Measurements from ENCODE around the gene PLCL1.

The PLCL1 gene

DNA sequence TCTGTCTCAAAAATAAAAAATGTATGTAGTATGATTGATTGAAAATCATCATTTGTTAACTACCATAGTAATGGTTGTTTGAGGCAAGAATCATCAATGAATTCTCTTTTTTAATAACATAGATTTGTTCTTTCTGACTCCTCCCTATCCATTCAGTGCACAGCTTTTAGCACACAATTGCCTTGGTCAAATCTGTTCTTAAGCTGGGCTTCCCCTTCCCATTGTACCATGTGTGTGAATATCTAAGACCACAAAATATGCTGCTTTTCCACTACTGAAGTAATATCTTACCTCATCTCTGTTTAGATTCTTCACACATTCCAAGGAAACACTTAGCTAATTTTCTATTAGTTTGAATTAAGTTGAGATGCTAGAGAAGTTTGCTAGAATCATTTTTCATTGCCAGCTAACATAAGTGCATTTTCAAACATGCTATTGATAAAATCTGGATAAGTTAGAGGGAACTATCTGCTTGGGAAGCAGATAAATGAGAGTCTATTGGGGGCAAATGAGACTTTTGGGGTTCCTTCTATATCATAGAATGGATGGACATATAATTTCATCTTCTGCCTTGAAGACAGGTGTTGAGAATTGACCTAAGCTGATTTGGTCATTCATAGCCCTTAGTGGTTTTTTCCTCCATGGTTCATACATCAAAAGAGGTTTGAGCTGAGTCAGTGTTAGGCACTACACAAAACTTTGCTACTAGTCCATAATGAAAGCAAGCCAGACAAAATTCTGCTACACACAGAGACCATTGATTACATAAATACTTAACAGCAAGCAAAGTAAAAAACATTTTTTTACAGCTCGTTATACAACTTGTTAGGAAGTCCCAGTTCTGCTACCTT is 231.9 kb downstream of the PLCL1 start:
- Mint-ChIP-seq H3K4me3 (no peak overlapping the region), H3K36me3 (ENCODE audit: low read depth) (no peaks in the 10 kb centered on the region), H3K4me1 (ENCODE audit: low read depth) (no peaks in the 10 kb centered on the region), H3K27me3 (no peaks in the 10 kb centered on the region), H3K27ac (no peak overlapping the region), H3K9me3 (no peaks in the 10 kb centered on the region)
- intact Hi-C loops (cut with micrococcal nuclease) = no loop called here

DNA sequence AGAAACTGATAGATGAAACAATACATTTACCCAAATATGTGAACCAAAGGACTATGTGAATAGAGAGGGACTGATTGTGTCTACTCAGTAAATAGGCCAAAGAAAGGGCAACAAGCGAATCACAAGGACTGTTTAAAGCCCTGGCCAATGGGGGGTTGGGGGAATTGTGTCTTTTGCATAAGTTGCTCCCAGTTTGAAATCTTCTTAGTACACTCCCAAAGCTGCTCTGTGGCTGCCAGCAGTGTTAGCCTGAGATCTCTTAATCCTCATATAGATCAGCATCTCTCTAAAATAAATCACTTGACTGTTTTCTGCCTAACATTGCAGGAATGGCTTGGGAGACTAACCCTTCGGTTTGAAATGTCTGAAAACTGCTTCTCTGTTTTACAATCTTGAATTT is 236.4 kb downstream of the PLCL1 start:
- Mint-ChIP-seq H3K9me3 (no peaks in the 10 kb centered on the region), H3K27me3 (peaks cover 3% of the 10 kb centered on the region), H3K4me1 (ENCODE audit: low read depth) (no peaks in the 10 kb centered on the region), H3K27ac (no peak overlapping the region), H3K4me3 (no peak overlapping the region), H3K36me3 (ENCODE audit: low read depth) (no peaks in the 10 kb centered on the region)
- intact Hi-C loops (cut with micrococcal nuclease) = no loop called here

- H3K4me1 Mint-ChIP-seq (ENCODE audit: low read depth) = no peaks in the 10 kb centered on the region
- no peak overlapping the region for H3K27ac Mint-ChIP-seq
- H3K9me3 Mint-ChIP-seq = no peaks in the 10 kb centered on the region
- no peak overlapping the region for H3K4me3 Mint-ChIP-seq
- intact Hi-C loops (cut with micrococcal nuclease) = no loop called here
- H3K36me3 Mint-ChIP-seq (ENCODE audit: low read depth) = no peaks in the 10 kb centered on the region
- peaks cover 3% of the 10 kb centered on the region for H3K27me3 Mint-ChIP-seq
These were observed 237.8 kb downstream of the PLCL1 start for GRCh38 chr2:198042189-198042588.

- H3K27me3 Mint-ChIP-seq = peaks cover 3% of the 10 kb centered on the region
- no peaks in the 10 kb centered on the region for H3K4me1 Mint-ChIP-seq (ENCODE audit: low read depth)
- H3K9me3 Mint-ChIP-seq = no peaks in the 10 kb centered on the region
- intact Hi-C loops (cut with micrococcal nuclease) = no loop called here
- no peak overlapping the region for H3K4me3 Mint-ChIP-seq
- H3K36me3 Mint-ChIP-seq (ENCODE audit: low read depth) = no peaks in the 10 kb centered on the region
- no peak overlapping the region for H3K27ac Mint-ChIP-seq
These were observed 240.4 kb downstream of the PLCL1 start for GRCh38 chr2:198044777-198045176.

GRCh38 chr2:198045227-198045626 is 240.8 kb downstream of the PLCL1 start:
- H3K27ac Mint-ChIP-seq = no peak overlapping the region
- intact Hi-C loops (cut with micrococcal nuclease) = no loop called here
- no peak overlapping the region for H3K4me3 Mint-ChIP-seq
- no peaks in the 10 kb centered on the region for H3K36me3 Mint-ChIP-seq (ENCODE audit: low read depth)
- H3K27me3 Mint-ChIP-seq = peaks cover 3% of the 10 kb centered on the region
- no peaks in the 10 kb centered on the region for H3K4me1 Mint-ChIP-seq (ENCODE audit: low read depth)
- H3K9me3 Mint-ChIP-seq = no peaks in the 10 kb centered on the region

- no peaks in the 10 kb centered on the region for H3K36me3 Mint-ChIP-seq (ENCODE audit: low read depth)
- peaks cover 7% of the 10 kb centered on the region for H3K4me1 Mint-ChIP-seq (ENCODE audit: low read depth)
These were observed 248.3 kb downstream of the PLCL1 start for GRCh38 chr2:198052741-198053140.

DNA sequence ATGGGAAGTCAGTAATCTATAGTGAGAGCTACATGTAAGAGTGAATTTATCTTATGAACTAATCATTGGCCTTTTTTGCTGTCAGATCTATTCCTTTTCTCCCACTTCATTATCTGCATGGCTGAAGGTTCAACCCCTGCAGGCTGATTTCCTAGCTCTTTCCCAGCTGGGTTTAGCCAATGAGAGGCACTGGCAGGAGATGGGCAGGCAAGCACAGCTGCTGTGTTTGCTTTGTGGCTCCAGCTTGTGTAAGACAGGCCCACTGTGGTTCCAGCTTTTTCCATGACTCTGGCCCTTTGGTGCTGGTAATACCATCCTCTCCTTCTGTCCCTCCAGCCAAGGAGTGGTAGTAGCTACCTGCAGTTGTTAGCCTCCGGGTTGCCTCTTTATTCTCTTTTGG is 248.8 kb downstream of the PLCL1 start:
- peaks cover 7% of the 10 kb centered on the region for H3K4me1 Mint-ChIP-seq (ENCODE audit: low read depth)
- intact Hi-C loops (cut with micrococcal nuclease) = loop anchor here (10.0 kb wide), 1 partner anchor 72 kb away; no protein-coding TSS in a partner anchor
- no peaks in the 10 kb centered on the region for H3K36me3 Mint-ChIP-seq (ENCODE audit: low read depth)
- no peaks in the 10 kb centered on the region for H3K9me3 Mint-ChIP-seq
- no peak overlapping the region for H3K4me3 Mint-ChIP-seq
- no peak overlapping the region for H3K27ac Mint-ChIP-seq
- no peaks in the 10 kb centered on the region for H3K27me3 Mint-ChIP-seq

More at GRCh38 chr2:198052741-198053140, 248.3 kb downstream of the PLCL1 start:
- Mint-ChIP-seq H3K9me3 (no peaks in the 10 kb centered on the region), H3K27me3 (no peaks in the 10 kb centered on the region), H3K4me3 (no peak overlapping the region), H3K27ac (no peak overlapping the region)
- intact Hi-C loops (cut with micrococcal nuclease) = loop anchor here (10.0 kb wide), 1 partner anchor 72 kb away; no protein-coding TSS in a partner anchor

GRCh38 chr2:198053776-198054175 is 249.4 kb downstream of the PLCL1 start:
- no peaks in the 10 kb centered on the region for H3K27me3 Mint-ChIP-seq
- peaks cover 7% of the 10 kb centered on the region for H3K4me1 Mint-ChIP-seq (ENCODE audit: low read depth)
- H3K4me3 Mint-ChIP-seq = no peak overlapping the region
- H3K36me3 Mint-ChIP-seq (ENCODE audit: low read depth) = no peaks in the 10 kb centered on the region
- intact Hi-C loops (cut with micrococcal nuclease) = loop anchor here (2.0 to 10.0 kb wide), 2 partner anchors 71 to 251 kb away; no protein-coding TSS in a partner anchor
- H3K27ac Mint-ChIP-seq = no peak overlapping the region
- H3K9me3 Mint-ChIP-seq = no peaks in the 10 kb centered on the region

- Mint-ChIP-seq H3K27me3 (no peaks in the 10 kb centered on the region), H3K36me3 (ENCODE audit: low read depth) (no peaks in the 10 kb centered on the region), H3K4me3 (no peak overlapping the region), H3K4me1 (ENCODE audit: low read depth) (peaks cover 7% of the 10 kb centered on the region), H3K9me3 (no peaks in the 10 kb centered on the region), H3K27ac (no peak overlapping the region)
- intact Hi-C loops (cut with micrococcal nuclease) = loop anchor here (2.0 to 10.0 kb wide), 2 partner anchors 71 to 251 kb away; no protein-coding TSS in a partner anchor
These were observed 249.9 kb downstream of the PLCL1 start for GRCh38 chr2:198054299-198054698.

GRCh38 chr2:198055716-198056115 is 251.3 kb downstream of the PLCL1 start:
- no peak overlapping the region for H3K27ac Mint-ChIP-seq
- H3K9me3 Mint-ChIP-seq = no peaks in the 10 kb centered on the region
- peaks cover 4% of the 10 kb centered on the region for H3K4me1 Mint-ChIP-seq (ENCODE audit: low read depth)
- intact Hi-C loops (cut with micrococcal nuclease) = loop anchor here (2.0 to 10.0 kb wide), 2 partner anchors 69 to 253 kb away; no protein-coding TSS in a partner anchor
- H3K27me3 Mint-ChIP-seq = no peaks in the 10 kb centered on the region
- no peaks in the 10 kb centered on the region for H3K36me3 Mint-ChIP-seq (ENCODE audit: low read depth)
- no peak overlapping the region for H3K4me3 Mint-ChIP-seq

DNA sequence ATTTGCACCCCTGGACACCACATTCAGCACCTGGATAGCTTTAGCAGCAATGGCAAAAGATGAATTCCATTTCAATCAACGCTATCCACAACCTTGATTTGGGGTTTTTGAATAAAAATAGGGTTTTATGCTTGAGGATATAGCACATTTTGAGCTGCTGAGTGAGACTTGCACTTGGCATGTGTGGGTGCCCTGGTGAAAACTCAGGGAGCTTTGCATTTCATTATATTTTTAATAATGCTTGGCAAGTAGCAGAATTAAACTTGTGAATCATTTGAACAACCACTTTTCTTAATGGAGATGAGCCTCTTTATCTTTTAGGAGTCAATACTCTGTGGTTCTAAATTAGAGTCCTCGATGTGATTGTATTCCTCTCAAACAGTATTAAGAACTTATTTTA is 252.4 kb downstream of the PLCL1 start:
- Mint-ChIP-seq H3K27me3 (no peaks in the 10 kb centered on the region), H3K4me3 (no peak overlapping the region), H3K27ac (no peak overlapping the region), H3K4me1 (ENCODE audit: low read depth) (no peaks in the 10 kb centered on the region), H3K36me3 (ENCODE audit: low read depth) (no peaks in the 10 kb centered on the region), H3K9me3 (no peaks in the 10 kb centered on the region)
- intact Hi-C loops (cut with micrococcal nuclease) = loop anchor here (10.0 kb wide), 1 partner anchor 68 kb away; no protein-coding TSS in a partner anchor

GRCh38 chr2:198059800-198060199 is 255.4 kb downstream of the PLCL1 start:
- H3K9me3 Mint-ChIP-seq = no peaks in the 10 kb centered on the region
- H3K27me3 Mint-ChIP-seq = no peaks in the 10 kb centered on the region
- intact Hi-C loops (cut with micrococcal nuclease) = loop anchor here (10.0 kb wide), 1 partner anchor 65 kb away; no protein-coding TSS in a partner anchor
- H3K27ac Mint-ChIP-seq = no peak overlapping the region
- no peaks in the 10 kb centered on the region for H3K4me1 Mint-ChIP-seq (ENCODE audit: low read depth)
- no peaks in the 10 kb centered on the region for H3K36me3 Mint-ChIP-seq (ENCODE audit: low read depth)
- no peak overlapping the region for H3K4me3 Mint-ChIP-seq

DNA sequence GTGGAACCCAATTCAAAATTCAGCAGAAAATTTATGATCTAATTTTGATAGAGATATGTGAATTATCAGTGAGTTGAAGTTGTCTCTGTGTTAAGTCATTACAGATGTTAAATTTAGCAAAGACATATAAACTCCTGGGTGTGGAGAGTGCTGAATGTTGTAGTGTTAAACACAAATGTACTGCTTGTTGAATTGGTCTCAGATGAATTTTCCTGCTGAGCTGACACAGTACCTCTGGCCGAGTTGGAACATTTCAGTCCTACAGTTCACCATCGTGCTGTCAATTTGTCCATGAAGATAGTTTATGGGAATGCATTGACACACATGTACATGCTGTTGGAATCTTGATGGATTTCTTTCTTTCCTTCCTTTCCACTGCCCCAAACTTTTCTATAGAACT is 255.9 kb downstream of the PLCL1 start:
- no peaks in the 10 kb centered on the region for H3K36me3 Mint-ChIP-seq (ENCODE audit: low read depth)
- no peaks in the 10 kb centered on the region for H3K27me3 Mint-ChIP-seq
- no peak overlapping the region for H3K4me3 Mint-ChIP-seq
- H3K9me3 Mint-ChIP-seq = no peaks in the 10 kb centered on the region
- H3K27ac Mint-ChIP-seq = no peak overlapping the region
- intact Hi-C loops (cut with micrococcal nuclease) = no loop called here
- no peaks in the 10 kb centered on the region for H3K4me1 Mint-ChIP-seq (ENCODE audit: low read depth)

DNA sequence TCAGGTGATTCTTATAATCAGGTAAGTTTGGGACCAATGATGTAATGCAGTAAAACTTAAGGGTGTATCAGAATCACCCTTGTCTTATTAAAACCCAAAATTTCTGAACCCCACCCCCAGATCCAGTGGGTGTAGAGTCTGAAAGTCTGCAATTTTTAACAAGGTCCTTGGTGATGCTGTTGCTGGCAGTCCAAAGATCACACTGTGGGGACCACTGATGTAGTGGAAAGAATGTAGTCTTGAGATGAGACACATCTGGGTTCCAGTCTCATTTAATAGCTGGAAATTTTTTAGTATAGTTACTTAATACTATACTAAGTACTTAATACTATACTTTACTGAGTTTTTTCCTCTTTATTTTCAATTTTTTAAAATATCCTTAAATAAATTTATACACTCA is 258.4 kb downstream of the PLCL1 start:
- intact Hi-C loops (cut with micrococcal nuclease) = no loop called here
- no peaks in the 10 kb centered on the region for H3K27me3 Mint-ChIP-seq
- no peaks in the 10 kb centered on the region for H3K9me3 Mint-ChIP-seq
- peaks cover 8% of the 10 kb centered on the region for H3K4me1 Mint-ChIP-seq (ENCODE audit: low read depth)
- no peak overlapping the region for H3K27ac Mint-ChIP-seq
- no peaks in the 10 kb centered on the region for H3K36me3 Mint-ChIP-seq (ENCODE audit: low read depth)
- H3K4me3 Mint-ChIP-seq = no peak overlapping the region

All from dendritic cell treated with granulocyte-macrophage colony-stimulating factor and Interleukin-4, amounts not matched to agents 40 ng/mL and 50 ng/mL, for 4 days (primary cell).